GM12873 (cell line): ENCODE measurements around the gene NAMPT.

Experiments
- CTCF ChIP-seq: IDR thresholded peaks from 2 replicates; pipeline ENCODE4 v1.5.1; 2012; ENCODE audit warnings: low read depth, mild to moderate bottlenecking, moderate library complexity, low read length, control low read depth; ENCODE audit not compliant: insufficient read depth; ENCODE audit errors: missing control alignments

The NAMPT gene

GRCh38 chr7:106278695-106279094, 6.1 kb downstream of the NAMPT start:
- no peak for TF ChIP-seq CTCF

- no peak for TF ChIP-seq CTCF
Observed at GRCh38 chr7:106277976-106278375, 6.8 kb downstream of the NAMPT start.

DNA sequence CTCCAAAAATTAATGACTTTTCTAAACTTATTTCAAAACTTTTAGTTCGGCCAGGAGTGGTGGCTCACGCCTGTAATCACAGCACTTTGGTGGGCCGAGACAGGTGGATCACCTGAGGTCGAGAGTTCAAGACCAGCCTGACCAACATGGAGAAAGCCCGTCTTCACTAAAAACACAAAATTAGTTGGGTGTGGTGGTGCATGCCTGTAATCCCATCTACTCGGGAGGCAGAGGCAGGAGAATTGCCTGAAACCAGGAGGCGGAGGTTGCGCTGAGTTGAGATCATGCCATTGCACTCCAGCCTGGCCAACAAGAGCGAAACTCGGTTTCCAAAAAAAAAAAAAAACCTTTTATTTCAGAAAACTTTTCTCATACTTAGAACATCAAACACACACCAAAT, 8.3 kb downstream of the NAMPT start:
- no peak for TF ChIP-seq CTCF

GRCh38 chr7:106273009-106273668, 11.6 kb downstream of the NAMPT start:
- no peak for TF ChIP-seq CTCF

DNA sequence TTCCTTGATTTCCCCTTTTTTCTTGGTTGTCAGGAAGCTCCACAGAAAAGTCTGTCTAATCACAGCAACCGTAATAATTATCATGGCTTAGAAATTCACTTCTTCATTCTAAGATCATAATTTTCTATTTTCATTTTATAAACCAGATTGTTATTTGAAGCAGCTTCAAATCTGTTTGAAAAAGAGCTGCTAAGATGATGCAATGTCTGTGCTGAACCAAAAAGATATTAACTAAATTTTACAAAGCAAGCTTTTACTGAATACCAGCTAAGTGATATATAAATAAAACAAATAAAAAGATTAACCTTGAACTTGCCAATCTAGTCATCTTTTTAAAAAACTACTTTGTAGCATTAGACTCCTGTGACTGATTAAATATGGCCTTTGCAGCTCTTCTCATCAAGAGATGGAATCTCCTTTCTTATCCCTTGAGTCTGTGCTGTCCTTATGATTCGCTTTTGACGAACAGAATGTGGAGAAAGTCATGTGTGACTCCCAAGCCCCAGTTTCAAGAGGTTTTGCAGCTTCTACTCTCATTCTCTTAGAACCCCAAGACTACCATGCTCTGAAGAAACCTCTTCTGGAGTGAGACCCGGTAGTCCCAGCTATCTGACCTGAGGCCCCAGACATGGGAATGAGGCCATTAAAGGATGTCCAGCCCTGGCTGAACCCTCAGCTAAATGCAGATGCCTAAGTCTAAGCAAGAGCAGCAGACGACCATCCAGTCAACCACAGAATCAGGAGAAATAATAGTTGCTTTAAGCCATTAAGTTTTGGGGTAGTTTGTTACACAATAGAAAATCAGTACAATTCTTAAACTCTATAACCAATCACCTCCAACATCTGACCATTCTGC, 14.4 kb downstream of the NAMPT start:
- no peak for TF ChIP-seq CTCF

GRCh38 chr7:106269254-106269961, 15.4 kb downstream of the NAMPT start:
- TF ChIP-seq CTCF = no peak

DNA sequence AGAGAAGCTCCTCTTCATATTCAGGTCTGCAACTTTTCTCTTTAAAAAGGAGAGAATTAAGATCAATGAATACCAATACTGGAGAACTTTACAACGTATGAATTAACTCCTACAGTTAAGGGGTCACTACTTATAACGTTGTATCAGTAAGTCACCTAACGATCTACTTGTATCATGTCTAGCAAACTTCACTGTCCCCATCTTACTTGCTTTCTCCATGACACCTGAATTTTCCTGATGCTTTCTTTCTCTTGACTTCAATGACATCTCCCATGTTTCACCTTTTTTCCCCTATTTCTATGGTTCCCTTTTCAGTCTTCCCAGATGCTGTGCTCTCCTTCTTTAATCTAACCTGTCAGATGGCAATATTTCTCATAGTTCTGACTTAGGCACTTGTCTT, 19.6 kb downstream of the NAMPT start:
- no peak for TF ChIP-seq CTCF
